ENCODE results near the gene TIMM10B. TPM values are rescaled to one million over a fixed set of nuclear protein-coding genes. Genes with fewer than 3 reads are reported as not detected.

Gene TIMM10B
- total RNA-seq, 1 donor from 2014 or later: 34.6 TPM

- Histone ChIP-seq H3K4me1 (no peaks in the 10 kb centered on the region), H3K4me3 (peak within 1 kb of the TSS; percentile 5), H3K9me3 (no peaks in the 10 kb centered on the region), H3K27me3 (ENCODE audit: low read depth) (no peaks in the 10 kb centered on the region), H3K27ac (no peak within 1 kb of the TSS), H3K36me3 (peaks cover 45% of the 10 kb centered on the region)
- intact Hi-C loops (cut with DNase I): no loop called here
- no peak for TF ChIP-seq CTCF (IDR thresholded peaks at IDR 0.05)
- ATAC-seq (peak; percentile 24 to 39), DNase-seq (no peak)
Measured at GRCh38 chr11:6497069-6497839, 16.0 kb downstream of the TIMM10B start, which contains the start of gene DNHD1. TSS of gene DNHD1 (plus strand) at chr11:6497280. CDS start at chr11:6498216, 936 bp downstream.

DNA sequence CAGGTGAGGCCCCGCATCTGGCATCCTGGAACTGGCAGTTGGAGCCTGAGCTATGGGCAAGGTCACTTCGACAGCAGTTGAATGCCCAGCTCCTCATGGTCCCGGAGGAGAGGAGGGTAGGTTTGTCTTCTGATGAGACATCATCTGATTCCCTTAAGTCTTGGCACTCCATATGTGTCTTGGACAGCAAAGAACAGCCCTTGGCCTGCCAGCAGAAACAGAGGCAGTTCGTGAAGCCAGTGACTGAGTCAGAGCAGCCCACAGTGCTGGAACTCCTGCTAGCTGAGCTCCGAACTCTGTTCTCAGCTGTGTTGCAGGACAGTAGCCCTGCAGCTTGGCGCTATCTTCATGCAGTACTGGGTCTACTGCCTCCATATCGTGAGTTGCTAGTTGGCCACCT is 16.8 kb downstream of the TIMM10B start:
- Histone ChIP-seq H3K36me3 (peaks cover 43% of the 10 kb centered on the region), H3K4me3 (no peak overlapping the region), H3K4me1 (no peaks in the 10 kb centered on the region), H3K27me3 (ENCODE audit: low read depth) (no peaks in the 10 kb centered on the region), H3K27ac (no peak overlapping the region), H3K9me3 (no peaks in the 10 kb centered on the region)
- peak; percentile 21 to 47 for ATAC-seq
- intact Hi-C loops (cut with DNase I): no loop called here
- no peak for DNase-seq
- TF ChIP-seq CTCF (IDR thresholded peaks at IDR 0.05): no peak

DNA sequence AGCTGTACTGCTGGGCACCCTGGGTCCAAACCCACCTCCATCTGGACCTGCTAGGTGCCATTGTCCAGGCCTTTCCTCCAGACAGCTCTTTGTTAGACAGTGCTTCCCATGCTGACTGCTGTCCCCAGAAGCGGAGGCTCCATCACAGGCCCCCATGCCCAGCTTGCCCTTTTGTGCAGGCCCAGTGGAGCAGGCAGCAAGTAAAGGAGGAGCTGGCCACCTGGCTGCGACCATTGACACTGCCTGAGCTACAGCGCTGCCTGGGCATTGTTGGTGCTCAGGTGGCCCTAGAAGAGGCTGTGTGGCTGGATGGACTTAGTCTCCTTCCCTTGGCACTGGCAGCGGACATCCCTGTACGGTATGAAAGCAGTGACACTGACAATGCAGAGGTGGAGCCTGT is 17.2 kb downstream of the TIMM10B start:
- no peak for TF ChIP-seq CTCF (IDR thresholded peaks at IDR 0.05)
- Histone ChIP-seq H3K4me3 (no peak overlapping the region), H3K36me3 (peaks cover 43% of the 10 kb centered on the region), H3K27me3 (ENCODE audit: low read depth) (no peaks in the 10 kb centered on the region), H3K4me1 (no peaks in the 10 kb centered on the region), H3K27ac (no peak overlapping the region), H3K9me3 (no peaks in the 10 kb centered on the region)
- intact Hi-C loops (cut with DNase I): no loop called here
- ATAC-seq (peak in 1 of 2 donors; percentile 13), DNase-seq (no peak)

GRCh38 chr11:6502382-6502781 is 21.1 kb downstream of the TIMM10B start:
- intact Hi-C loops (cut with DNase I): no loop called here
- peaks cover 42% of the 10 kb centered on the region for H3K36me3 ChIP-seq
- no peak for TF ChIP-seq CTCF (IDR thresholded peaks at IDR 0.05)

GRCh38 chr11:6504166-6504565 is 22.9 kb downstream of the TIMM10B start:
- DNase-seq: no peak
- Histone ChIP-seq H3K27me3 (ENCODE audit: low read depth) (no peaks in the 10 kb centered on the region), H3K9me3 (no peaks in the 10 kb centered on the region), H3K27ac (no peak overlapping the region), H3K36me3 (peaks cover 26% of the 10 kb centered on the region), H3K4me1 (no peaks in the 10 kb centered on the region), H3K4me3 (no peak overlapping the region)
- intact Hi-C loops (cut with DNase I): no loop called here
- ATAC-seq: no peak
- TF ChIP-seq CTCF (IDR thresholded peaks at IDR 0.05): no peak

More at GRCh38 chr11:6502382-6502781, 21.1 kb downstream of the TIMM10B start:
- Histone ChIP-seq H3K27ac (no peak overlapping the region), H3K9me3 (no peaks in the 10 kb centered on the region), H3K27me3 (ENCODE audit: low read depth) (no peaks in the 10 kb centered on the region), H3K4me3 (no peak overlapping the region), H3K4me1 (no peaks in the 10 kb centered on the region)
- DNase-seq (no peak), ATAC-seq (no peak)
